HuH-7.5 (cell line): ENCODE measurements around the gene GNPTG.
A peak's percentile ranks its signal among the peaks of the same experiment; 100 is the strongest.

Experiments used
- DNase-seq: peaks from one replicate; pipeline ENCODE4 v3.0.0; 2011; ENCODE audit warnings: low spot score

The GNPTG gene

GRCh38 chr16:1333854-1334700, 17.7 kb upstream of the GNPTG start:
- DNase-seq = no peak

GRCh38 chr16:1334739-1335138, 17.0 kb upstream of the GNPTG start:
- DNase-seq = no peak

DNA sequence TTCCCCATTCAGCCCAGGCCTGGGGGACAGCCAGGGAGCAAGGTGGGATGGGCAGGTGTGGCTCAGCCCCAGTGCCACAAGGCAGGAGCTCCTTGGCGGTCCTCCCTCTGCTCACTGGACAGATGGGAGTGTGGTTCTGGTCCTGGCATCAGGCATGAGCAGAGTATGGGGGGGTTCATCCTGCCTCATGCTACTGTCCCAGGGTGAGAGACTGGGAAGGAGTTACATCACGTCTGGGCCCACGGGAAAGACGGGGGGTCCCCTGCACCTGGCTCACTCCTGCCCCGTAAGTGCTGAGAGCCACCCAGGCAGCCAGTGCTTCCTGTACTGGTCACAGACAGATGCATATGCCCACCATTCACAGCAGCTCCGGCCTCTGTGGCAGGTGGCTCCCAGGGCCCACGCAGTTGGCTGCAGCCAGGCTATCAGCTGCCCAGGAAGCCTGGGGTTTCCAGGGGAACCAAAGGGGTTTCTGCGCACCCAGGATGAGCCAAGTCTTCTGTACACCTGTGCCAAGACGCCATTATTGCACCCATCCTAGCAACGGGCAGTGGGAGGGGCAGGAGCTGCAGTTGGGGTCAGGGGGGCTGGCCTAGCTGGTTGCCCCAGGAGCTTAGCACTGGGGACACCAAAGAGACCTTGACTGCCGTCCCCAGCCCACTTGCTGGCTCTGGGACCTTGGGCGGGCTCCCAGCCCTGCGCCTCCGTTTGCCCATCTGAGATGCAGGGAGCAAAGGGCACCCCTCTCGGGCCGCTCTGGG, 16.3 kb upstream of the GNPTG start:
- DNase-seq = no peak

- no peak for DNase-seq
Measured at GRCh38 chr16:1335996-1336395, 15.7 kb upstream of the GNPTG start.

DNA sequence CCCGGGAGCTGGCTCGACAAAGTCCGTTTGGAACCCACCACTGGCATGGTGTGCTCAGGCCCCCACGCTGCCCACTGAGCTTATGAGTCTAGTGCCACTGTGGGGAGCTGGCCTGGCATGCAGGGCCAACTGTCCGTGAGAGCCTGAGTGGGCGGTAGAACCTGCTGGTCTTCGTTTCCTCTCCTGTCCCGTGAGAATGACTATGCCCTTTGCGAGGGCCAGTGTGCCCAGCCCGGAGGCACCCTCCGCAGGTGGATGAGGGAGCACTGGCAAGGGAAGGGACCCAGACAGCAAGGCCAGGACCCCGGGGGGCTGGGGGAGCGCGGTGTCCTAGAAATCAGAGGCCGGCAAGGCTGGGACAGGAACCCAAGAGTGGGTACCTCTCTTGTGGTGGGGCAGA, 15.1 kb upstream of the GNPTG start:
- no peak for DNase-seq

DNA sequence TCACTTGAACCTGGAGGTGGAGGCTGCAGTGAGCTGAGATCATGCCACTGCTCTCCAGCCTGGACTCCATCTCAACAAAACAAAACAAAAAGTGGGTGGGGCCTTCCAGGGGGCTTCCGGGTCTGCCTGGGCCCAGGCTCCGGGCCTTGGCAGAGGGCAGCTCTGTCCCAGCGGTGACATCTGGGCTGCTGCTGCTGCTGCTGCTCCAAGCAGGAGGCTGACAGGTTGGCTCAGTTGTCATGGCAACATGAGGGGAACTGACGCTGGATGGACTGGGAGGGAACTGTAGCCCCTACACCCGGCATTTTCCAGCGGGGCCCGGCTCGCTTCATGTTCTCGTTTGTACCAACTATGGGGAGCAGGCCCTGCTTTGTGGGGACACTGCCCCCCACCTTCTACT, 14.2 kb upstream of the GNPTG start:
- DNase-seq = no peak

DNA sequence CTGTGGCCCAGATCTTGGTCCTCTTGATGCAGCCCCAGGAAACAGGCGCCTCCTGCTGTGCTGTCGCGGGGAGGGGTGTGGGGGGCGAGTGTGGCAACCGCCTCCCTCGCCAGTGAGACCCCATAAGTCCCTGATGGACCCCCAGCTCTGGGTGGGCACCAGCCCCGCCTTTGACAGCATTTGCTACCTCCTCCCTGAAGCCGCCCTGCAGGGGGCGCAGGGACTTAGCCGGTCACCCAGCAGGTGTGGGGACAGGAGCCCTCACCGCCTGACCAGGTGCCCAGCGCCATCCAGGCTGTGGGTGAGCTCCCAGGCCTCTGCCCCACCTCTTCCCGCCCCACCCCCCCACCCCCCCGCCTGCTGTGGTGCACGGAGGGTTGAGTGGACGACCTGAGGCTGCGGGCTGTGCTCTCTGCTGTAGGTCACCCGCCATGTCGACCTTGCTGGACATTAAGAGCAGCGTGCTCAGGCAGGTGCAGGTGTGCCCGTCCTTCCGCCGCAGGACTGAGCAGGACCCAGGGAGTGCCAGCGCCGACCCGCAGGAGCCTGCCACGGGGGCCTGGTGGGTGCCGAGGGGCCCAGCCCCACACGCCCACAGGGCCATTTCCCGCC, 13.5 kb upstream of the GNPTG start:
- peak; percentile 68 for DNase-seq

DNA sequence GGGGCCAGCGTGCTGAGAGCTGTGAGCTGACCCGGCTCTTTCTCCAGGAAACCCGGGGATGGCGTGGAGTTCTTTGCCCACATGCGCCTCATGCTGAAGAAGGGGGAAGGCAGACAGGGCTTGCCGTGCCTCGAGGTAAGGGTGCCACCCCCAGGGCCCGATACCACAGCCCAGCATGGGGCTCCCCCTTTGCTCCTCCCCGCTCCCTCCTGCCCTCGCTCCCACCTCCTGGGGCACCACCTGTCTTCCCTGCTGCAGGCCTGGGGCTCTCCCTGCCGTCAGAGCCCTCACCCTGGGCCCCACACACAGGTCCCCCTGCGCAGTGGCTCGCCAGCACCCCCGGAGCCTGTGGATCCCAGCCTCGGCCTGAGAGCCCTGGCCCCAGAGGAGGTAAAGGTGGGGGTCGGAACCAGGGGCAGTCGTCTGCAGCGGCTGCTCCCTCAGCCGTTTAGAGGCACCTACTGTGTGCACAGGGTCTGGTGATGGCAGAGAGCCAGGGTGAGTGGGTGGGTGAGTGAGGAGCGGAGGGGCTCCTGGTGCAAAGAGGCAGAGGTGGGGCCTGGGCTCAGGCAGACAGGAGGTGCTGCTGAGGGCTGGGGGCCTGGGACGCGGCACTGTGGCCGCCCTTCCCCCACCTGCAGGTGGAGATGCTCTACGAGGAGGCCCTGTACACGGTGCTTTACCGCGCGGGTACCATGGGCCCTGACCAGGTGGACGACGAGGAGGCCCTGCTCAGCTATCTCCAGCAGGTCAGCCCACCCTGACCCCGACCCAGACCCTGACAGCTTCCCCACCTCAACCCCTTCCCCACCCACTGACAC, 12.7 kb upstream of the GNPTG start:
- no peak for DNase-seq

GRCh38 chr16:1340730-1341494, 10.8 kb upstream of the GNPTG start:
- DNase-seq = no peak

GRCh38 chr16:1341495-1342420, 10.0 kb upstream of the GNPTG start:
- no peak for DNase-seq

GRCh38 chr16:1342526-1343427, 9.0 kb upstream of the GNPTG start:
- peak; percentile 100 for DNase-seq

DNA sequence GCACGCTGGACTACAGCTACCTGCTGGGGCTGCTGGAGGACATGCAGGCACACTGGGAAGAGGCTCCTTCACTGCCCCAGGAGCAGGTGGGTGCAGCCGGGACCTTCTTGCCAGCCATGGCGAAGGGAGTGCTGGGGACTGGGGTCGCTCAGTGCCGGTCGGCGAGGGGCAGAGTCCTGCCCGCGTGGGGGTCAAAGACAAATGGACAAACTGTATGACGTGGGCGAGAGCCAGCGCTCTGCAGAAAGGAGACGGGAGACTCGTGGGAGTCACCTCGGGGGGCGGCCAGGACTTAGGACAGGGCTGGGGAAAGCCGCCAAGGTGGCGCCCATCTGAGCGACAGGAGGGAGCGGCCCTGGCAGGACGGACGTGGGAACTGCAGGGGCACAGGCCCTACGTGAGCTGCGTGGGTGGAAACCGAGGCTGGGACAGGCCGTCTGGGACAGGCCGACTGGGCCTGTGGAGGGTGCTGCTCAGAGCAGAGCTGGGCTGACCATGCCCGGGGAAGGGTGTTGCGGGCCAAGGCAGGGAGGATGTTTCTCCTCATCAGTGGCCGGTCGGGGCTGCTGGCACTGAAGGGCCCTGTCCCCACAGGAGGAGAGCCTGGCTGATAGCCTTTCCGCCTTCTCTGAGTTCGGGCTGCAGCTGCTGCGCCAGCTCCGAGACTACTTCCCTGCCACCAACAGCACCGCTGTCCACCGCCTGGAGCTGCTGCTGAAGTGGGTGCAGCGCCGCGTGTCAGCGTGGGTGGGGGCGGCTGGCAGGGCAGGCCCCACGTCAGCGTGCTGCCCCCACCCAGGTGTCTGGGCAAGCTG, 8.1 kb upstream of the GNPTG start:
- DNase-seq = no peak

DNA sequence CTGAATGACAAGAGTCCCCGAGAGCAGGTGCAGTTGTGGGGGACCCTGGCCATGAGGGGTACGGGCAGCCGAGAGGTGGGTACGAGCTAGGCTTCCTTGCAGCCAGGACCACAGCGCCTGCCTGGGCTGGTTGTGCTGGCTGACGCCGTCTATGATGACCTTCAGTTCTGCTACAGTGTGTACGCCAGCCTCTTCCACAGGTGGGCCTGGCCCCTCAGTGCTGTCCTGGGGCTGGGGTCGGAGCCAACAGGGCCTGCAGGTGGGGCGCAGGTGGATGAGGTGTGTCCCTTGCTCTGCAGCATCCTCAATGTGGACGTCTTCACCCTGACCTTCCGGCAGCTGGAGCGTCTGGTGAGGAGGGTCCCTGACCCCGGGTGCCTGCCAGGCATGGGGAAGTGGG, 7.2 kb upstream of the GNPTG start:
- DNase-seq = no peak

DNA sequence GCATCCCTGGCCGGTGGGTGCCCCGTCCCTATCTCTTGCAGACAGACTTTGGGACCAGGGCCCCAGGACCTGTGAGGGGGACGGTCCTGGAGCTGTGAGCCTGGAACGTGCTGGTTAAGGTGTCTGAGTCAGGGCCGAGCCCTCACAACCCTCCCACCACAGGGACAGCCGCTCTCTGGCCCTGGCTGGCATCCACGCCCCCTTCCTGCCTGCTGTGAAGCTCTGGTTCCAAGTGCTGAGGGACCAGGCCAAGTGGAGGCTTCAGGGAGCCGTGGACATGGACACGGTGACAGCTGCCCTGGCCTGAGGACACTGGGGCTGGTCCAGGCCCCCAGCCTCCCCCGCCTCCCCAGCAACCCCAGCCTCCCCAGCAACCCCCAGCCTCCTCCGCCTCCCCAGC, 6.6 kb upstream of the GNPTG start:
- no peak for DNase-seq

- no peak for DNase-seq
Measured at GRCh38 chr16:1345651-1346421, 5.9 kb upstream of the GNPTG start.

- DNase-seq = no peak
Measured at GRCh38 chr16:1346422-1347285, 5.1 kb upstream of the GNPTG start.
